Left lung (tissue), 10 donors: ENCODE data around the gene CBFA2T2. TPM values are rescaled to one million over a fixed set of nuclear protein-coding genes. Genes with fewer than 3 reads are reported as not detected.
"Not testable (repeated sequence)": the region's sequence is repeated elsewhere in the genome, so short reads cannot be mapped to it uniquely, and the experiment has no call there.

Source experiments
- ATAC-seq: fragments of 200-7000 bp; cut with Tn5 transposase; one replicate; pipeline ENCODE4 v1.9.1; 2020; ENCODE audit warnings: moderate library complexity
- DNase-seq, 4 donors: peaks; one replicate each; pipeline ENCODE4 v3.0.0-alpha.2; 2013 to 2020
- H3K27ac ChIP-seq, 2 donors: fragments of 200-600 bp; sonication (generic) in 1 of 2; one replicate each; pipeline versions ENCODE4 v1.5.0 to v1.8.0; 2020 to 2021
- H3K27me3 ChIP-seq, 2 donors: fragments of 200-600 bp; sonication (generic) in 1 of 2; one replicate each; pipeline versions ENCODE4 v1.5.0 to v1.8.0; 2020 to 2021
- H3K36me3 ChIP-seq, 2 donors: fragments of 200-600 bp; sonication (generic) in 1 of 2; one replicate each; pipeline versions ENCODE4 v1.5.0 to v1.8.0; 2020 to 2021
- H3K4me1 ChIP-seq, 2 donors: fragments of 200-600 bp; one replicate each; pipeline ENCODE4 v1.8.0; 2021
- H3K4me3 ChIP-seq, 2 donors: fragments of 200-600 bp; sonication (generic) in 1 of 2; one replicate each; pipeline versions ENCODE4 v1.5.0 to v1.8.0; 2020 to 2021; ENCODE audit warnings: mild to moderate bottlenecking in 1 of 2
- H3K9me3 ChIP-seq, 2 donors: fragments of 200-600 bp; sonication (generic) in 1 of 2; one replicate each; pipeline versions ENCODE4 v1.5.0 to v1.8.0; 2020 to 2021
- CTCF ChIP-seq, 2 donors: fragments of 200-600 bp; sonication (generic) in 1 of 2; IDR thresholded peaks; one replicate each; pipeline versions ENCODE4 v1.5.0 to v1.8.0; 2021; ENCODE audit warnings: antibody characterized with exemption in 2 of 2
- intact Hi-C, 2 donors: fragments of 100-400 bp; cut with DNase I; formaldehyde crosslinking; loops; one replicate each; pipeline versions ENCODE4 v1.11.2 to v1.14.2; 2022
- polyA plus RNA-seq, 6 donors: library from polyadenylated mRNA; unstranded; fragments of 120-200 nt; gene quantifications; one replicate each; pipeline ENCODE4 v1.2.1, GENCODE V29; 2013; ENCODE audit not compliant: insufficient read length in 6 of 6
- total RNA-seq, 2 donors: library from RNA; stranded (reverse); fragmentation: NEBNext Ultra II Directional; extraction: Animal tissue kit (Norgen Biotek cat#: 25700); gene quantifications; one replicate each; pipeline ENCODE4 v1.2.1, GENCODE V29; 2021
- donor health status: DM: no; HTN: yes; CAD: no.
- donor health status: DM: no; HTN: no; CAD: no.

The CBFA2T2 gene
- total and polyA plus RNA-seq, 8 donors: 11.9 to 54.4 (median 43.8) TPM

GRCh38 chr20:33693741-33694638 lies 204.1 kb downstream of the CBFA2T2 start:
- Histone ChIP-seq H3K36me3 (no peaks in the 10 kb centered on the region), H3K27me3 (no peaks in the 10 kb centered on the region), H3K4me1 (peaks cover 0 to 2% of the 10 kb centered on the region in 2 donors), H3K4me3 (no peak overlapping the region), H3K9me3 (no peaks in the 10 kb centered on the region), H3K27ac (peak overlapping the region in 1 of 2 donors; percentile 13)
- no peak for TF ChIP-seq CTCF (IDR thresholded peaks at IDR 0.05)
- DNase-seq (peak in 2 of 4 donors; percentile 65 to 66), ATAC-seq (peak; percentile 85)
- intact Hi-C loops: no loop called here

GRCh38 chr20:33694639-33695012 lies 204.7 kb downstream of the CBFA2T2 start:
- Histone ChIP-seq H3K27me3 (no peaks in the 10 kb centered on the region), H3K9me3 (no peaks in the 10 kb centered on the region), H3K36me3 (no peaks in the 10 kb centered on the region), H3K4me3 (no peak overlapping the region), H3K27ac (peak overlapping the region in 1 of 2 donors; percentile 13), H3K4me1 (peaks cover 0 to 2% of the 10 kb centered on the region in 2 donors)
- intact Hi-C loops: no loop called here
- ATAC-seq (peak; percentile 31), DNase-seq (peak in 1 of 4 donors; percentile 31)
- TF ChIP-seq CTCF (IDR thresholded peaks at IDR 0.05): no peak

GRCh38 chr20:33696448-33696847 lies 206.6 kb downstream of the CBFA2T2 start:
- no peak for ATAC-seq
- H3K9me3 ChIP-seq: peaks cover 0 to 3% of the 10 kb centered on the region in 2 donors
- no peak overlapping the region for H3K27ac ChIP-seq
- TF ChIP-seq CTCF (IDR thresholded peaks at IDR 0.05): no peak
- peaks cover 0 to 2% of the 10 kb centered on the region in 2 donors for H3K4me1 ChIP-seq
- intact Hi-C loops: no loop called here
- H3K36me3 ChIP-seq: no peaks in the 10 kb centered on the region
- no peaks in the 10 kb centered on the region for H3K27me3 ChIP-seq
- no peak for DNase-seq
- no peak overlapping the region for H3K4me3 ChIP-seq

GRCh38 chr20:33697129-33697528 lies 207.2 kb downstream of the CBFA2T2 start:
- DNase-seq (peak in 1 of 4 donors; percentile 24), ATAC-seq (no peak)
- intact Hi-C loops: no loop called here
- no peak overlapping the region for H3K4me3 ChIP-seq
- no peaks in the 10 kb centered on the region for H3K36me3 ChIP-seq
- H3K4me1 ChIP-seq: peaks cover 0 to 2% of the 10 kb centered on the region in 2 donors
- H3K9me3 ChIP-seq: peaks cover 0 to 3% of the 10 kb centered on the region in 2 donors
- H3K27ac ChIP-seq: no peak overlapping the region
- no peaks in the 10 kb centered on the region for H3K27me3 ChIP-seq
- TF ChIP-seq CTCF (IDR thresholded peaks at IDR 0.05): no peak

GRCh38 chr20:33698966-33699365 lies 209.1 kb downstream of the CBFA2T2 start:
- H3K9me3 ChIP-seq, H3K4me1 ChIP-seq, H3K27me3 ChIP-seq, H3K4me3 ChIP-seq, H3K36me3 ChIP-seq, H3K27ac ChIP-seq, intact Hi-C loops, ATAC-seq: not testable (repeated sequence)
- DNase-seq: peak in 1 of 4 donors; percentile 60

Other genes starting within 250 kb of the CBFA2T2 start
- gene BPIFB1, start 206.9 kb upstream of the CBFA2T2 start, total RNA-seq: 100 to 1,000 TPM in 1 of 2 donors, under 1 TPM in 1; 0.23 to 121 TPM
- under 1 TPM in 2 of 6 donors, not detected in 4; 0.11 to 0.15 TPM for gene BPIFB1, start 206.9 kb upstream of the CBFA2T2 start, polyA plus RNA-seq
- 10 to 100 TPM; 20.9 to 21.0 TPM for gene CDK5RAP1, start 88.6 kb upstream of the CBFA2T2 start, total RNA-seq
- gene CDK5RAP1, start 88.6 kb upstream of the CBFA2T2 start, polyA plus RNA-seq: 10 to 100 TPM; 33.6 to 44.3 (median 37.3) TPM
- 1 to 10 TPM; 6.1 to 7.8 TPM for gene SNTA1, start 46.3 kb upstream of the CBFA2T2 start, total RNA-seq
- 10 to 100 TPM in 4 of 6 donors, 1 to 10 TPM in 2; 9.7 to 12.7 (median 10.9) TPM for gene SNTA1, start 46.3 kb upstream of the CBFA2T2 start, polyA plus RNA-seq
- under 1 TPM in 1 of 2 donors, not detected in 1; 0.24 TPM for gene C20orf144, start 172.2 kb downstream of the CBFA2T2 start, total RNA-seq
- gene C20orf144, start 172.2 kb downstream of the CBFA2T2 start, polyA plus RNA-seq: under 1 TPM; 0.26 to 0.78 (median 0.39) TPM
- 1 to 10 TPM; 1.2 to 2.3 TPM for gene ACTL10, start 176.8 kb downstream of the CBFA2T2 start, total RNA-seq
- under 1 TPM; 0.30 to 0.79 (median 0.48) TPM for gene ACTL10, start 176.8 kb downstream of the CBFA2T2 start, polyA plus RNA-seq
- gene NECAB3, start 184.3 kb downstream of the CBFA2T2 start, total RNA-seq: 10 to 100 TPM; 53.7 to 72.9 TPM
- 10 to 100 TPM; 22.3 to 34.5 (median 30.7) TPM for gene NECAB3, start 184.3 kb downstream of the CBFA2T2 start, polyA plus RNA-seq
- 10 to 100 TPM; 14.2 to 23.6 TPM for gene E2F1, start 196.3 kb downstream of the CBFA2T2 start, total RNA-seq
- gene E2F1, start 196.3 kb downstream of the CBFA2T2 start, polyA plus RNA-seq: 10 to 100 TPM; 12.2 to 18.0 (median 16.4) TPM
- gene PXMP4, start 230.2 kb downstream of the CBFA2T2 start, total RNA-seq: 10 to 100 TPM; 25.4 to 47.5 TPM
- gene PXMP4, start 230.2 kb downstream of the CBFA2T2 start, polyA plus RNA-seq: 10 to 100 TPM; 11.6 to 18.5 (median 14.1) TPM
- gene ZNF341, start 241.9 kb downstream of the CBFA2T2 start, total RNA-seq: 1 to 10 TPM; 4.9 to 5.2 TPM
- 1 to 10 TPM; 3.4 to 5.0 (median 4.1) TPM for gene ZNF341, start 241.9 kb downstream of the CBFA2T2 start, polyA plus RNA-seq